Measurements from ENCODE around the gene POU6F2.
"Not testable (repeated sequence)": the region's sequence is repeated elsewhere in the genome, so short reads cannot be mapped to it uniquely, and the experiment has no call there.

POU6F2 gene

GRCh38 chr7:38940774-38941173 lies 36.9 kb upstream of the POU6F2 start:
- Histone ChIP-seq H3K27ac (ENCODE audit: insufficient read depth, low read depth, low read length, poor library complexity, severe bottlenecking) (no peak overlapping the region), H3K27me3 (ENCODE audit: control insufficient read depth, insufficient read depth, low read length, poor library complexity, severe bottlenecking) (no peaks in the 10 kb centered on the region), H3K36me3 (ENCODE audit: control insufficient read depth, insufficient read depth, low read length) (no peaks in the 10 kb centered on the region), H3K4me3 (ENCODE audit: insufficient read depth, low read depth, low read length) (no peak overlapping the region), H3K9me3 (ENCODE audit: control insufficient read depth, low read length) (no peaks in the 10 kb centered on the region), H3K4me1 (ENCODE audit: control insufficient read depth, insufficient read depth, low read length) (peaks cover 4% of the 10 kb centered on the region)
- 90 to 100% methylated on average over 2 to 3 of the region's 3 CpGs for whole genome bisulfite sequencing, 2 experiments

GRCh38 chr7:38942431-38943051 lies 35.2 kb upstream of the POU6F2 start:
- 89 to 97% methylated on average over 4 of the region's 4 CpGs for WGBS, 2 experiments
- H3K9me3 ChIP-seq (ENCODE audit: control insufficient read depth, low read length), result no peaks in the 10 kb centered on the region
- no peak overlapping the region for H3K4me3 ChIP-seq (ENCODE audit: insufficient read depth, low read depth, low read length)
- H3K27me3 ChIP-seq (ENCODE audit: control insufficient read depth, insufficient read depth, low read length, poor library complexity, severe bottlenecking), result no peaks in the 10 kb centered on the region
- H3K36me3 ChIP-seq (ENCODE audit: control insufficient read depth, insufficient read depth, low read length), result no peaks in the 10 kb centered on the region
- peaks cover 4% of the 10 kb centered on the region for H3K4me1 ChIP-seq (ENCODE audit: control insufficient read depth, insufficient read depth, low read length)
- no peak overlapping the region for H3K27ac ChIP-seq (ENCODE audit: insufficient read depth, low read depth, low read length, poor library complexity, severe bottlenecking)

- not testable (repeated sequence) for H3K4me1 ChIP-seq (ENCODE audit: control insufficient read depth, insufficient read depth, low read length); H3K27me3 ChIP-seq (ENCODE audit: control insufficient read depth, insufficient read depth, low read length, poor library complexity, severe bottlenecking); H3K9me3 ChIP-seq (ENCODE audit: control insufficient read depth, low read length); H3K36me3 ChIP-seq (ENCODE audit: control insufficient read depth, insufficient read depth, low read length); H3K27ac ChIP-seq (ENCODE audit: insufficient read depth, low read depth, low read length, poor library complexity, severe bottlenecking); H3K4me3 ChIP-seq (ENCODE audit: insufficient read depth, low read depth, low read length)
- WGBS, 2 experiments, result 93 to 97% methylated on average over 3 to 4 of the region's 4 CpGs
Observed at GRCh38 chr7:38947541-38947940, 30.2 kb upstream of the POU6F2 start.

- H3K4me1 ChIP-seq (ENCODE audit: control insufficient read depth, insufficient read depth, low read length), result no peaks in the 10 kb centered on the region
- H3K27ac ChIP-seq (ENCODE audit: insufficient read depth, low read depth, low read length, poor library complexity, severe bottlenecking), result no peak overlapping the region
- H3K27me3 ChIP-seq (ENCODE audit: control insufficient read depth, insufficient read depth, low read length, poor library complexity, severe bottlenecking), result no peaks in the 10 kb centered on the region
- WGBS, 2 experiments, result 78 to 100% methylated on average over 1 of the region's 1 CpG
- no peak overlapping the region for H3K4me3 ChIP-seq (ENCODE audit: insufficient read depth, low read depth, low read length)
- no peaks in the 10 kb centered on the region for H3K36me3 ChIP-seq (ENCODE audit: control insufficient read depth, insufficient read depth, low read length)
- no peaks in the 10 kb centered on the region for H3K9me3 ChIP-seq (ENCODE audit: control insufficient read depth, low read length)
Observed at GRCh38 chr7:38950309-38950708, 27.4 kb upstream of the POU6F2 start.

GRCh38 chr7:38951213-38951612 lies 26.5 kb upstream of the POU6F2 start:
- Histone ChIP-seq H3K27me3 (ENCODE audit: control insufficient read depth, insufficient read depth, low read length, poor library complexity, severe bottlenecking) (no peaks in the 10 kb centered on the region), H3K36me3 (ENCODE audit: control insufficient read depth, insufficient read depth, low read length) (no peaks in the 10 kb centered on the region), H3K4me3 (ENCODE audit: insufficient read depth, low read depth, low read length) (no peak overlapping the region), H3K27ac (ENCODE audit: insufficient read depth, low read depth, low read length, poor library complexity, severe bottlenecking) (no peak overlapping the region), H3K9me3 (ENCODE audit: control insufficient read depth, low read length) (no peaks in the 10 kb centered on the region), H3K4me1 (ENCODE audit: control insufficient read depth, insufficient read depth, low read length) (no peaks in the 10 kb centered on the region)
- 93% methylated on average over 5 to 6 of the region's 6 CpGs for WGBS, 2 experiments

- no peaks in the 10 kb centered on the region for H3K36me3 ChIP-seq (ENCODE audit: control insufficient read depth, insufficient read depth, low read length)
- H3K9me3 ChIP-seq (ENCODE audit: control insufficient read depth, low read length), result no peaks in the 10 kb centered on the region
- H3K27me3 ChIP-seq (ENCODE audit: control insufficient read depth, insufficient read depth, low read length, poor library complexity, severe bottlenecking), result no peaks in the 10 kb centered on the region
- H3K27ac ChIP-seq (ENCODE audit: insufficient read depth, low read depth, low read length, poor library complexity, severe bottlenecking), result no peak overlapping the region
- 88% methylated on average over 1 of the region's 1 CpG; no CpG with 5 or more reads in 1 of the 2 experiments for WGBS, 2 experiments
- H3K4me1 ChIP-seq (ENCODE audit: control insufficient read depth, insufficient read depth, low read length), result no peaks in the 10 kb centered on the region
- H3K4me3 ChIP-seq (ENCODE audit: insufficient read depth, low read depth, low read length), result no peak overlapping the region
Observed at GRCh38 chr7:38953227-38953626, 24.5 kb upstream of the POU6F2 start.

- H3K36me3 ChIP-seq (ENCODE audit: control insufficient read depth, insufficient read depth, low read length), result no peaks in the 10 kb centered on the region
- no peaks in the 10 kb centered on the region for H3K27me3 ChIP-seq (ENCODE audit: control insufficient read depth, insufficient read depth, low read length, poor library complexity, severe bottlenecking)
- H3K4me3 ChIP-seq (ENCODE audit: insufficient read depth, low read depth, low read length), result no peak overlapping the region
- no peak overlapping the region for H3K27ac ChIP-seq (ENCODE audit: insufficient read depth, low read depth, low read length, poor library complexity, severe bottlenecking)
- 86 to 97% methylated on average over 4 of the region's 4 CpGs for WGBS, 2 experiments
- no peaks in the 10 kb centered on the region for H3K4me1 ChIP-seq (ENCODE audit: control insufficient read depth, insufficient read depth, low read length)
- H3K9me3 ChIP-seq (ENCODE audit: control insufficient read depth, low read length), result no peaks in the 10 kb centered on the region
Observed at GRCh38 chr7:38953971-38954370, 23.7 kb upstream of the POU6F2 start.

GRCh38 chr7:38955892-38956291 lies 21.8 kb upstream of the POU6F2 start:
- Histone ChIP-seq H3K9me3 (ENCODE audit: control insufficient read depth, low read length) (no peaks in the 10 kb centered on the region), H3K4me3 (ENCODE audit: insufficient read depth, low read depth, low read length) (no peak overlapping the region), H3K4me1 (ENCODE audit: control insufficient read depth, insufficient read depth, low read length) (no peaks in the 10 kb centered on the region), H3K27me3 (ENCODE audit: control insufficient read depth, insufficient read depth, low read length, poor library complexity, severe bottlenecking) (no peaks in the 10 kb centered on the region), H3K36me3 (ENCODE audit: control insufficient read depth, insufficient read depth, low read length) (no peaks in the 10 kb centered on the region), H3K27ac (ENCODE audit: insufficient read depth, low read depth, low read length, poor library complexity, severe bottlenecking) (no peak overlapping the region)
- WGBS, 2 experiments, result 83 to 87% methylated on average over 4 of the region's 5 CpGs

- Histone ChIP-seq H3K27me3 (ENCODE audit: control insufficient read depth, insufficient read depth, low read length, poor library complexity, severe bottlenecking) (no peaks in the 10 kb centered on the region), H3K36me3 (ENCODE audit: control insufficient read depth, insufficient read depth, low read length) (no peaks in the 10 kb centered on the region), H3K9me3 (ENCODE audit: control insufficient read depth, low read length) (no peaks in the 10 kb centered on the region), H3K4me1 (ENCODE audit: control insufficient read depth, insufficient read depth, low read length) (no peaks in the 10 kb centered on the region), H3K4me3 (ENCODE audit: insufficient read depth, low read depth, low read length) (no peak overlapping the region), H3K27ac (ENCODE audit: insufficient read depth, low read depth, low read length, poor library complexity, severe bottlenecking) (no peak overlapping the region)
- whole genome bisulfite sequencing, 2 experiments, result no CpG with 5 or more reads among the region's 1 CpG
Observed at GRCh38 chr7:38962028-38962427, 15.7 kb upstream of the POU6F2 start.

- Histone ChIP-seq H3K9me3 (ENCODE audit: control insufficient read depth, low read length) (no peaks in the 10 kb centered on the region), H3K4me3 (ENCODE audit: insufficient read depth, low read depth, low read length) (no peak overlapping the region), H3K36me3 (ENCODE audit: control insufficient read depth, insufficient read depth, low read length) (no peaks in the 10 kb centered on the region), H3K27ac (ENCODE audit: insufficient read depth, low read depth, low read length, poor library complexity, severe bottlenecking) (no peak overlapping the region), H3K4me1 (ENCODE audit: control insufficient read depth, insufficient read depth, low read length) (no peaks in the 10 kb centered on the region), H3K27me3 (ENCODE audit: control insufficient read depth, insufficient read depth, low read length, poor library complexity, severe bottlenecking) (no peaks in the 10 kb centered on the region)
- WGBS, 2 experiments, result 93 to 100% methylated on average over 1 of the region's 1 CpG
Observed at GRCh38 chr7:38964921-38965320, 12.8 kb upstream of the POU6F2 start.

- Histone ChIP-seq H3K4me3 (ENCODE audit: insufficient read depth, low read depth, low read length) (no peak overlapping the region), H3K36me3 (ENCODE audit: control insufficient read depth, insufficient read depth, low read length) (no peaks in the 10 kb centered on the region), H3K9me3 (ENCODE audit: control insufficient read depth, low read length) (no peaks in the 10 kb centered on the region), H3K27ac (ENCODE audit: insufficient read depth, low read depth, low read length, poor library complexity, severe bottlenecking) (no peak overlapping the region), H3K27me3 (ENCODE audit: control insufficient read depth, insufficient read depth, low read length, poor library complexity, severe bottlenecking) (peaks cover 9% of the 10 kb centered on the region), H3K4me1 (ENCODE audit: control insufficient read depth, insufficient read depth, low read length) (peaks cover 8% of the 10 kb centered on the region)
- WGBS, 2 experiments, result 88 to 92% methylated on average over 4 of the region's 4 CpGs
Observed at GRCh38 chr7:38973760-38974159, 3.9 kb upstream of the POU6F2 start.
